SK-N-MC (cell line): Measurements from ENCODE around the gene IFT57.

Experiments
- DNase-seq: peaks from one replicate; pipeline ENCODE4 v3.0.0-alpha.2; 2011; ENCODE audit warnings: low read depth, low spot score
- H3K27ac ChIP-seq: fragments of 200-600 bp; sonication (generic); 2 replicates; pipeline ENCODE4 v1.5.1; 2016; ENCODE audit warnings: mixed run types
- H3K36me3 ChIP-seq: fragments of 200-600 bp; sonication (generic); 2 replicates; pipeline ENCODE4 v1.6.1; 2017; ENCODE audit warnings: antibody characterized with exemption, low read length, mixed read lengths; ENCODE audit not compliant: insufficient read depth
- H3K4me3 ChIP-seq: fragments of 200-600 bp; sonication (generic); 2 replicates; pipeline ENCODE4 v1.5.1; 2016
- H3K9ac ChIP-seq: fragments of 200-600 bp; sonication (generic); 2 replicates; pipeline ENCODE4 v1.8.0; 2017; ENCODE audit warnings: mixed run types, mixed read lengths; ENCODE audit not compliant: insufficient read length
- H3K9me3 ChIP-seq: fragments of 200-600 bp; sonication (generic); 2 replicates; pipeline ENCODE4 v1.6.1; 2017; ENCODE audit warnings: low read depth, mild to moderate bottlenecking, antibody characterized with exemption, low read length, moderate library complexity, mixed read lengths
- EZH2 ChIP-seq: fragments of 200-600 bp; sonication (generic); IDR thresholded peaks from one replicate; pipeline ENCODE4 v1.6.1; 2017; ENCODE audit warnings: antibody characterized with exemption
- FOXP2 ChIP-seq: optimal IDR thresholded peaks from 2 replicates; pipeline ENCODE3; 2011; ENCODE audit warnings: mild to moderate bottlenecking, moderate library complexity; ENCODE audit not compliant: insufficient read depth; ENCODE audit errors: extremely low read length, control extremely low read depth
- POLR2AphosphoS5 ChIP-seq: IDR thresholded peaks from 2 replicates; pipeline ENCODE4 v1.6.1; 2012; ENCODE audit warnings: mild to moderate bottlenecking, low read depth, low read length, borderline replicate concordance

Gene IFT57

DNA sequence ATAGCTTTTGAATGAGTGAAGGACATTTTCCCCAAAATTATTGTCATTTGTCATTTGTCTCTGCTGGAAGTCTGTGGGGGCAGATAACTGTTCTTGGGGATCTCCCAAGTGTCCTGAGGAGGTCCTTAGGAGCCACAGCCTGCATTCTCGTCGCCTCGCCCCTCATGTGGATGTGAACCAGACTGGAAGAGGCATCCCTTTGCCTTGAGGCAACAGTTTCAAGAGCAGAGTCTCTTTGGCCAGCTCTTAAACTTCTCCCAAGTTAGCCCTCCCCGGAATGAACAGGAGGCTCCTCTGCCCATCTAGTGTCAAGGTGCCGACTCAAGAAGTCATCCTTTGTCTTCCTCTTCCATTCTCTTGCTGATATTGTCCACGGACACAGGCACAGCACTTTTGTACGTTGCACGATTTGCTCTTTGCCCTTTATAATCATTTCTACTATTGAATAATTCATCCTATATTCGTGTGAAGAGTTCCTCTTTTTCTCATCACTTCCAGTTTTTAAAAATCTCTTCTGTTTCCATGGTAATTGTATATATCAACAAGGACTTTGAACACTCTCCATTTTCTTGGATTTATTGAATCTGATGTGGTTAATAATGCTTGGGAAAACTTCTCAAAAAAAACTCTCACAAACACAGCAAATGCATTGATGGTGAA is 90.6 kb downstream of the IFT57 start:
- Histone ChIP-seq H3K9me3 (no peaks in the 10 kb centered on the region), H3K4me3 (no peak overlapping the region), H3K9ac (no peak overlapping the region), H3K27ac (no peak overlapping the region), H3K36me3 (no peaks in the 10 kb centered on the region)
- TF ChIP-seq POLR2AphosphoS5 (no peak), EZH2 (no peak), FOXP2 (no peak)
- no peak for DNase-seq

DNA sequence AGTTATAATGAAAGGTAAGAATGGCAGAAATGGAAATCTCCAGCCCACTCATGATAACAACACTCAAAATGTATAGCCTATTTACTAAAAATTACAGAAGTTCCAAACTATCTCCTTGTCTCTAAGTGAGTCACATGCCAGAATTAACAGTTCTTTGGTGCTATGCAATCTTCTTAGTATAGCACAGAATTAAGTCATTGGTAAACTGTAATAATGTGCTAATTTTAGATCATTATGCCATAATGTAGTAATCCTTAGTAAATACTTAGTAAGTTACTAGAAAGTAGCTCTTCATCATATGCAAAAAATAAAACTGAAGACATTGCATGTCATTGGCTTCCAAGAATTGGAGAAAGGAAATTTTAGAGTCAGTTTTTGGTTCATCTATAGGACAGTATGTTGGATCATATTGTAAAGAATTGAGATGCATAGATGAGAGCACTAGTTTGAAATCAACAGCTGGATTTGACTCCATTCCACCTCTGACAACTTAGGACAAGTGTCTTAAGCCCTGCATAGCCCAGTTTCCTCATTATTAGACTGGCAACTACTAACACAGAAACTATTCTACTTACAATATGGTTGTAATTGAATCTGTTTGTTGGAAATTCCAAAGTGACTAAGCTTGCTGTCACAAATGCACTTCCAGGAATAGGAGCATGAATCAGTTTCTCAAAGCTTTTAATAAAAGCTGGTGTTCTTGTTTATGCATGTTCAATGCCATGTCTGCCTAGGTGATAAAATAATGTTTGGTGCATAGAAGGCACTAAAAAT is 91.3 kb downstream of the IFT57 start:
- Histone ChIP-seq H3K9ac (no peak overlapping the region), H3K4me3 (no peak overlapping the region), H3K27ac (no peak overlapping the region), H3K36me3 (no peaks in the 10 kb centered on the region), H3K9me3 (no peaks in the 10 kb centered on the region)
- TF ChIP-seq EZH2: no peak
- no peak for TF ChIP-seq FOXP2
- TF ChIP-seq POLR2AphosphoS5: no peak
- no peak for DNase-seq

DNA sequence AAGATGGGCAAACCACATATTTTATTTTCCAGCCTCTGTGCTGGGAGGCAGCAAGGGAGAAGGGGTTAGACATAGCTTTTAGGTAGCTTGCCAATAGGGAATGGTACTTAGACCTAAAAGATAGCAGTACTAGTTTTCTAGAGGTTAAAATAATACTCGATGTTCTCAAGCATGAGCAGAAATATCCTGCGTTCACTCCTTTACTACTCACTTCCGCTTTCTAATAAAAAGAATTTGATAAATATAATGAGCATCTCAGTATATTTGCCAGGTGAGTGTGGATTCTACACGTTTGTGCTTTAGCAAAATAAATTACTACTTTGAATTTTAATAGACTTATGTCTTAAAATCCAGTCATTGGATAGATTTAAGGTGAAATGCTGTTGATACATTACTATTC is 92.0 kb downstream of the IFT57 start:
- H3K9ac ChIP-seq: no peak overlapping the region
- no peaks in the 10 kb centered on the region for H3K36me3 ChIP-seq
- no peak for TF ChIP-seq FOXP2
- no peak for TF ChIP-seq EZH2
- TF ChIP-seq POLR2AphosphoS5: no peak
- no peak overlapping the region for H3K4me3 ChIP-seq
- H3K9me3 ChIP-seq: no peaks in the 10 kb centered on the region
- DNase-seq: no peak
- H3K27ac ChIP-seq: no peak overlapping the region

DNA sequence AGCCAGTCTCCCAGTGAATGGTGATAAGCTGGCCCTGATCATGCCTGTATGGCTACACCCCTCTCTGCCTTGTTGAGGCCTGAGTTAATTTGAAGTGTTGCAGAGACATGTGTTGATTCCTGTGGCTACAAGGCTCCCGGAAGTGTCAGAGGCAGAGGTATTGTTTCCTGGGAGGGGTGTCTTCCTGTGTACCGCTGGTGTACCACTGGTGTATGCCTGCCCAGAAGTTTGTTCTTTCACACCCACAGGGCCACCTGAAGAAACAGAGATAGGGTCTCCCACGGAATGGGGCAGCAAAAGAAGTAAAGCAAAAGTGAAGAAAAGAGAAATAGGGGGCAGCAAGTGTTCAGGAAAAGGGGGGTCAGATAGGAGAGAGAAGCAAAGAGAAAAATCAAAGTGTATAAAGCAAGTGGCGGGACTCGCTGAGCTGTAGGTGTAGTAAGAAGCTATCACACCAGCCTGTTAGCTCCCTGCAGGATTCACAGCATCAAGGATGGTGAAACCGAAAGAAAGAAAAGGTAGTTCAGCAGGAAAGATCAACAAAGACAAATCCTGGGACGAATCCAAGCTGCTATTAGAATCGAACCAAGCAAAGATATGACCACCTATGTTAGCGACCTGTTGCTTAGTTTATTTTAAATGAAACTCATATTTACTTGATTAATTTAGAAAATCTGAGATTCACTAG is 94.8 kb downstream of the IFT57 start:
- DNase-seq: no peak
- Histone ChIP-seq H3K9me3 (no peaks in the 10 kb centered on the region), H3K4me3 (no peak overlapping the region), H3K9ac (no peak overlapping the region), H3K27ac (no peak overlapping the region), H3K36me3 (no peaks in the 10 kb centered on the region)
- TF ChIP-seq EZH2 (no peak), FOXP2 (no peak), POLR2AphosphoS5 (no peak)

DNA sequence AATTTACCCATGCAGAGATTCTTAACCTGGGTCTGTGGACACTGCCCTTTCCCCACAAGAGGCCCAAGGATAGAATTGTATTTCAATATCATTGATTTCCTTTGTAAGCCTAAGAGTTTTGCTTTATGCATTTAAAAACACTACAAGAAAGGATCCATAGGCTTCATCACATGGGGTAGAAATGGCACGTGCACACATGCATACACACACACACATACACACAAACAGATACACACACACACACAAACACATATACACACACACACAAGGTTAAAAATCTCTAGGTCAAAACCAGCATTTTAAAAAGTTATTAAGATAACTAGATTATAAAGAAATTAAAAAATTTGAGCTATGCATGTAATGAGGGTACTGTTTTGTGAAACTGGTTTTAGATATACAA is 95.9 kb downstream of the IFT57 start:
- Histone ChIP-seq H3K4me3 (no peak overlapping the region), H3K36me3 (no peaks in the 10 kb centered on the region), H3K9me3 (no peaks in the 10 kb centered on the region), H3K9ac (no peak overlapping the region), H3K27ac (no peak overlapping the region)
- TF ChIP-seq EZH2: no peak
- TF ChIP-seq POLR2AphosphoS5: no peak
- no peak for TF ChIP-seq FOXP2
- no peak for DNase-seq

DNA sequence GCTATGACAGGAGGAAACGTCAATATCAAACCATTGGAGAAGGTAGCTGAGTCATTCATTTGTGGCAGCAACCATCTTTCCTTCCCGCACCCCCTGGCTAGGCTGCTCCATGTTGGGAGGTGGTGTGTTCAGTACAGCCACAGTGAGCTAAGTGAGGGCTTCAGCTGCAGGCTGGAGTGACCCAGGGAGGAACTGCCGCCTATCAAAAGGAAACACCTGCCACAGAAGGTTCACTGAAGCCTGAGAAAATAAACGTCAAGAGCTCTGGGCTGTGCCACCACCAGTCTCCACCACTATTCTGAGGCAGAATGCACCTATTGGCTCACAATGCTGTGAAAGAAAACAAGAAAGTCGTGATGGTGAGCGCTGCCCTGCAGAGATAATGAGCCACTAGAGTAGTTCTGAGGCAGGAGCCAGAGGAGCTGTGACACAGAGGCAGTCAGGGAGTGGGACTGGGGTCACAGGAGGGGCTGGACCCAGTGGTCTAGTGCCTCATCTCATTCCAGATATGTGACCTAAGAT is 96.6 kb downstream of the IFT57 start:
- Histone ChIP-seq H3K4me3 (no peak overlapping the region), H3K9ac (no peak overlapping the region), H3K36me3 (no peaks in the 10 kb centered on the region), H3K27ac (no peak overlapping the region), H3K9me3 (no peaks in the 10 kb centered on the region)
- TF ChIP-seq FOXP2 (no peak), EZH2 (no peak), POLR2AphosphoS5 (no peak)
- no peak for DNase-seq

DNA sequence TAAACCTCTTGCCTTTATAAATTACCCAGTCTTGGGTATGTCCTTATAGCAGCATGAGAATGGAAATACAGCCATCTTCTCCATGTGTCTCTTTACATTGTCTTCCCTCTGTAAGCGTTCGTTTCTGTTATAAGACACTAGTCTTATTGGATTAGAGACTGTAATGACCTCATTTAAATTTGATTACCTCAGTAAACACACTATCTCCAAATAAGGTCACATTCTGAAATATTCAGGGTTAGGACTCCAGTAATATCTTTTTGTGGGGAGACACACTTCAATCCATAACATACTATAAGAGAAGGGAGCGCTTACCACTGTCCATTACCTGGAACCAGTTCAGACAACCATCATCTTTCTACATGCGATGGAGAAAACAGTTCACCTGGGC is 97.1 kb downstream of the IFT57 start:
- H3K36me3 ChIP-seq: no peaks in the 10 kb centered on the region
- no peaks in the 10 kb centered on the region for H3K9me3 ChIP-seq
- H3K9ac ChIP-seq: no peak overlapping the region
- no peak for TF ChIP-seq EZH2
- TF ChIP-seq POLR2AphosphoS5: no peak
- no peak for TF ChIP-seq FOXP2
- H3K4me3 ChIP-seq: no peak overlapping the region
- no peak for DNase-seq
- H3K27ac ChIP-seq: no peak overlapping the region

DNA sequence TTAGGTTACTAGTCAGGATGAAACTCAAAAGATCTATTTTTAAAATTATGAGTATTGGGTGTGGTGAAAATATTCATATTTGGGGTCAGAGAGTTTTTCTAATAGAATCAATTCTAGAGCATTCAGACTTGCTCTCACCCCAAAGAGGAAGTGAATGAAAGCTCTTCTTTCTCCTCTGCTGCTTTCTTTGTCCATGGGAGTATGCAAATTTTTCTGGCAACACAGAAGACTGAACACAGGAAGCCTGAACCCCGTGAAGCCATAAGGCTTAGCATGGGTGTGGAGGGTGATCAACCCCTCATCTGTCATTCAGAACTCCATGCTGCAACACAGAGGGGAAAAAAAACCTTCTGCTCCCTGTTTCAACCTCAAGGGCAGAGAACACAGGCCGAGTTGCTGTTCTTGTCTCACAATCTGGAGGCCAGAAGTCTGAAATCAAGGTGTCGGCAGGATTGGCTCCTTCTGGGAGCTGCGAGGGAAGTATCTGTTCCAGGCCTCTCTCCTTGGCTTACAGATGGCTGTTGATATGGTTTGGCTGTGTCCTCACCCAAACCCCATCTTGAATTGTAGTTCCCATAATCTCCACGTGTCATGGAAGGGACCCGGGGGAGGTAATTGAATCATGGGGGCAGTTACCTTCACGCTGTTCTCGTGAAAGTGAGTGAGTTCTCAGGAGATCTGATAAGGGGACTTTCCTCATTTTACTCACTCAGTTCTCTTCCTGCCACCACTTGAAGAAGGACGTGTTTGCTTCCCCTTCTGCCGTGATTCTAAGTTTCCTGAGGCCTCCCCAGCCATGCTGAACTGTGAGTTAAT is 97.7 kb downstream of the IFT57 start:
- DNase-seq: no peak
- H3K9ac ChIP-seq: no peak overlapping the region
- H3K27ac ChIP-seq: no peak overlapping the region
- no peaks in the 10 kb centered on the region for H3K36me3 ChIP-seq
- H3K4me3 ChIP-seq: no peak overlapping the region
- H3K9me3 ChIP-seq: no peaks in the 10 kb centered on the region
- TF ChIP-seq EZH2: no peak
- TF ChIP-seq FOXP2: no peak
- TF ChIP-seq POLR2AphosphoS5: no peak
